HG03025 (cell line): Measurements from ENCODE around the gene GPC1.
"Not testable (repeated sequence)": the region's sequence is repeated elsewhere in the genome, so short reads cannot be mapped to it uniquely, and the experiment has no call there.

Experiments used
- ATAC-seq: cut with Tn5 transposase; IDR thresholded peaks from one replicate; pipeline ENCODE4 v1.9.1; 2021; ENCODE audit warnings: mild to moderate bottlenecking, moderate library complexity; ENCODE audit not compliant: unreplicated experiment, low FRiP score

GPC1 gene

GRCh38 chr2:240435457-240435947 lies at the start of gene GPC1:
TSS of gene GPC1 (plus strand) at chr2:240435663. CDS start at chr2:240435919, 256 bp downstream.
- ATAC-seq, result no peak

- ATAC-seq, result no peak
These were observed 49.1 kb upstream of the GPC1 start for GRCh38 chr2:240386326-240386725.

GRCh38 chr2:240386743-240387142 lies 48.7 kb upstream of the GPC1 start:
- not testable (repeated sequence) for ATAC-seq

- no peak for ATAC-seq
These were observed 48.2 kb upstream of the GPC1 start for GRCh38 chr2:240387325-240387668.

GRCh38 chr2:240387669-240388358 lies 47.6 kb upstream of the GPC1 start:
- no peak for ATAC-seq

- no peak for ATAC-seq
These were observed 46.8 kb upstream of the GPC1 start for GRCh38 chr2:240388471-240389301.

GRCh38 chr2:240389302-240389805 lies 46.1 kb upstream of the GPC1 start:
- ATAC-seq, result no peak

GRCh38 chr2:240390091-240391073 lies 45.1 kb upstream of the GPC1 start:
- ATAC-seq, result no peak

GRCh38 chr2:240391111-240392051 lies 44.1 kb upstream of the GPC1 start:
- no peak for ATAC-seq

GRCh38 chr2:240392084-240392947 lies 43.1 kb upstream of the GPC1 start:
- ATAC-seq, result no peak

GRCh38 chr2:240392948-240393830 lies 42.3 kb upstream of the GPC1 start:
- ATAC-seq, result no peak

GRCh38 chr2:240393831-240394410 lies 41.5 kb upstream of the GPC1 start:
- no peak for ATAC-seq

- ATAC-seq, result no peak
These were observed 40.9 kb upstream of the GPC1 start for GRCh38 chr2:240394549-240394948.

- no peak for ATAC-seq
These were observed 40.0 kb upstream of the GPC1 start for GRCh38 chr2:240395448-240395847.

GRCh38 chr2:240395896-240396622 lies 39.4 kb upstream of the GPC1 start:
- ATAC-seq, result no peak
